NCI-H82 treated with DMSO at 0.1 percent for 48 hours (cell line): ENCODE results near the gene GAREM1.

Source experiments
- DNase-seq: peaks from one replicate; lab custom pipeline; 2025; ENCODE audit not compliant: unreplicated experiment; lab: John Stamatoyannopoulos, UW

Gene GAREM1

GRCh38 chr18:32459361-32460101 lies 11.2 kb downstream of the GAREM1 start:
- no peak for DNase-seq

- DNase-seq = no peak
Observed at GRCh38 chr18:32455361-32455760, 15.3 kb downstream of the GAREM1 start.

GRCh38 chr18:32454593-32454992 lies 16.1 kb downstream of the GAREM1 start:
- DNase-seq = no peak

- no peak for DNase-seq
Observed at GRCh38 chr18:32450874-32451273, 19.8 kb downstream of the GAREM1 start.

GRCh38 chr18:32450026-32450691 lies 20.5 kb downstream of the GAREM1 start:
- DNase-seq = peak; percentile 56

GRCh38 chr18:32446780-32447179 lies 23.9 kb downstream of the GAREM1 start:
- DNase-seq = no peak

- DNase-seq = no peak
Observed at GRCh38 chr18:32445846-32446245, 24.8 kb downstream of the GAREM1 start.

- DNase-seq = no peak
Observed at GRCh38 chr18:32443706-32444215, 26.9 kb downstream of the GAREM1 start.

GRCh38 chr18:32443033-32443705 lies 27.5 kb downstream of the GAREM1 start:
- DNase-seq = no peak

- DNase-seq = no peak
Observed at GRCh38 chr18:32442575-32442974, 28.1 kb downstream of the GAREM1 start.

- DNase-seq = no peak
Observed at GRCh38 chr18:32441533-32441932, 29.1 kb downstream of the GAREM1 start.

- no peak for DNase-seq
Observed at GRCh38 chr18:32440518-32440917, 30.2 kb downstream of the GAREM1 start.

- peak; percentile 28 for DNase-seq
Observed at GRCh38 chr18:32439802-32440201, 30.9 kb downstream of the GAREM1 start.

- no peak for DNase-seq
Observed at GRCh38 chr18:32439241-32439640, 31.4 kb downstream of the GAREM1 start.

- DNase-seq = peak; percentile 15
Observed at GRCh38 chr18:32438173-32438572, 32.5 kb downstream of the GAREM1 start.

- no peak for DNase-seq
Observed at GRCh38 chr18:32437100-32437834, 33.4 kb downstream of the GAREM1 start.

- DNase-seq = peak; percentile 87
Observed at GRCh38 chr18:32435631-32436500, 34.8 kb downstream of the GAREM1 start.

GRCh38 chr18:32431753-32432152 lies 38.9 kb downstream of the GAREM1 start:
- DNase-seq = no peak

GRCh38 chr18:32429402-32429801 lies 41.3 kb downstream of the GAREM1 start:
- no peak for DNase-seq
